ENCODE measurements around the gene AP3S1.
"Not testable (repeated sequence)": the region's sequence is repeated elsewhere in the genome, so short reads cannot be mapped to it uniquely, and the experiment has no call there.

Gene AP3S1

GRCh38 chr5:115841382-115842088 lies at the start of gene AP3S1, which contains the start of gene ATG12:
Gene AP3S1 (plus strand): TSS chr5:115841935. CDS start chr5:115842038, 103 bp downstream.
Gene ATG12 (minus strand): TSS chr5:115841565. CDS start chr5:115841552, 13 bp downstream.
- DNase-seq = peak; percentile 75 to 81 (median 78)

GRCh38 chr5:115795700-115796099 lies 46.0 kb upstream of the AP3S1 start:
- no peak for DNase-seq

GRCh38 chr5:115796656-115797055 lies 45.1 kb upstream of the AP3S1 start:
- DNase-seq = no peak

GRCh38 chr5:115798252-115798651 lies 43.5 kb upstream of the AP3S1 start:
- DNase-seq = no peak

- no peak for DNase-seq
These were observed 41.6 kb upstream of the AP3S1 start for GRCh38 chr5:115800108-115800507.

- DNase-seq = no peak
These were observed 40.6 kb upstream of the AP3S1 start for GRCh38 chr5:115801152-115801551.

- no peak for DNase-seq
These were observed 39.8 kb upstream of the AP3S1 start for GRCh38 chr5:115801984-115802383.

- DNase-seq = no peak
These were observed 34.6 kb upstream of the AP3S1 start for GRCh38 chr5:115806986-115807653.

- no peak for DNase-seq
These were observed 34.1 kb upstream of the AP3S1 start for GRCh38 chr5:115807654-115808052.

- DNase-seq = not testable (repeated sequence)
These were observed 33.7 kb upstream of the AP3S1 start for GRCh38 chr5:115808066-115808465.

GRCh38 chr5:115809946-115810345 lies 31.8 kb upstream of the AP3S1 start:
- no peak for DNase-seq

- no peak for DNase-seq
These were observed 31.0 kb upstream of the AP3S1 start for GRCh38 chr5:115810761-115811160.

- no peak for DNase-seq
These were observed 30.3 kb upstream of the AP3S1 start for GRCh38 chr5:115811406-115811805.

- no peak for DNase-seq
These were observed 29.4 kb upstream of the AP3S1 start for GRCh38 chr5:115812372-115812771.

GRCh38 chr5:115813719-115814118 lies 28.0 kb upstream of the AP3S1 start:
- no peak for DNase-seq

- no peak for DNase-seq
These were observed 26.6 kb upstream of the AP3S1 start for GRCh38 chr5:115815006-115815692.

GRCh38 chr5:115815693-115816225 lies 26.0 kb upstream of the AP3S1 start:
- no peak for DNase-seq

- DNase-seq = no peak
These were observed 25.3 kb upstream of the AP3S1 start, which contains the start of gene CDO1 for GRCh38 chr5:115816226-115817081. Gene CDO1 (minus strand): TSS chr5:115816659. CDS start chr5:115816397, 262 bp downstream.

GRCh38 chr5:115817386-115817785 lies 24.3 kb upstream of the AP3S1 start:
- no peak for DNase-seq

GRCh38 chr5:115818821-115819220 lies 22.9 kb upstream of the AP3S1 start:
- no peak for DNase-seq

GRCh38 chr5:115820846-115821245 lies 20.9 kb upstream of the AP3S1 start:
- no peak for DNase-seq

GRCh38 chr5:115824983-115825382 lies 16.8 kb upstream of the AP3S1 start:
- not testable (repeated sequence) for DNase-seq
